K562 (cell line): ENCODE data around the gene SLC30A9. TPM values are rescaled to one million over a fixed set of nuclear protein-coding genes. Genes with fewer than 3 reads are reported as not detected.

Experiments
- ATAC-seq: fragments of 200-7000 bp; cut with Tn5 transposase; 3 replicates; pipeline ENCODE4 v1.9.1; 2020; ENCODE audit warnings: moderate library complexity
- BruUV-seq: library from RNA; stranded (reverse); fragments of 400-500 nt; replicated peaks from 2 replicates; lab custom pipeline; 2021; lab: Mats Ljungman, UMichigan
- CTCF ChIA-PET: fragments of 300-600 bp; formaldehyde crosslinking; extraction: SDS; loops from one replicate; lab custom pipeline; 2021; ENCODE audit warnings: low intra/inter-chr PET ratio; lab: Yijun Ruan, JAX
- POLR2A ChIA-PET: fragments of 300-600, 350-650 bp; sonication (Branson Sonifier 250); formaldehyde crosslinking; extraction: SDS; loops from one replicate; lab custom pipeline; 2021; ENCODE audit warnings: antibody characterized with exemption, inconsistent platforms; lab: Yijun Ruan, JAX
- DNase-seq, 4 experiments: peaks; one replicate each; pipeline versions ENCODE4 v3.0.0 to v3.0.0-alpha.2; 2011 to 2018; ENCODE audit warnings: low spot score in 3 of 4, mixed read lengths in 3 of 4; ENCODE audit errors: extremely low read depth in 1 of 4
- FAIRE-seq: peaks from 2 replicates; lab custom pipeline; 2011; peaks lifted over from hg19 to GRCh38; lab: Jason Lieb, UNC
- H2AFZ ChIP-seq: 2 replicates; pipeline ENCODE4 v1.6.0; 2011; ENCODE audit warnings: low read depth, low read length, control low read depth, inconsistent platforms
- H3K27ac ChIP-seq: fragments of 200-600 bp; 3 replicates; pipeline ENCODE4 v1.8.0; 2011; ENCODE audit warnings: low read depth, mild to moderate bottlenecking, control low read depth, inconsistent platforms, low read length, moderate library complexity, mixed read lengths; ENCODE audit errors: extremely low read depth
- H3K27me3 ChIP-seq, 2 experiments: fragments of 300-600 bp in 1 of 2; 2 replicates in 1 of 2; 3 replicates in 1 of 2; pipeline versions ENCODE4 v1.6.0 to v1.8.0; 2011; ENCODE audit warnings: inconsistent platforms in 2 of 2, low read length in 2 of 2, mild to moderate bottlenecking in 1 of 2, mixed read lengths in 1 of 2, moderate library complexity in 1 of 2; ENCODE audit not compliant: control insufficient read depth in 2 of 2, insufficient read depth in 2 of 2
- H3K36me3 ChIP-seq: fragments of 300-600 bp; 3 replicates; pipeline ENCODE4 v1.8.0; 2011; ENCODE audit warnings: mild to moderate bottlenecking, low read length, inconsistent platforms; ENCODE audit not compliant: control insufficient read depth, insufficient read depth
- H3K4me1 ChIP-seq, 2 experiments: fragments of 200-600 bp in 1 of 2; replicated peaks in 1 of 2; 2 replicates in 1 of 2; 3 replicates in 1 of 2; pipeline versions ENCODE4 v1.5.1 to v1.8.0; 2011; ENCODE audit warnings: inconsistent platforms in 2 of 2, low read length in 2 of 2, mild to moderate bottlenecking in 1 of 2, mixed read lengths in 1 of 2, moderate library complexity in 1 of 2; ENCODE audit not compliant: control insufficient read depth in 2 of 2, insufficient read depth in 2 of 2
- H3K4me2 ChIP-seq: 2 replicates; pipeline ENCODE4 v1.6.1; 2011; ENCODE audit warnings: low read length, control low read depth, inconsistent platforms, mixed read lengths; ENCODE audit not compliant: insufficient read depth
- H3K4me3 ChIP-seq: fragments of 200-600 bp; sonication (generic), shearing (Covaris generic); 2 replicates; pipeline ENCODE4 v1.5.1; 2016; ENCODE audit warnings: control low read depth, inconsistent platforms
- H3K79me2 ChIP-seq: fragments of 200-600 bp; 3 replicates; pipeline ENCODE4 v1.8.0; 2011; ENCODE audit warnings: low read length, inconsistent platforms; ENCODE audit not compliant: control insufficient read depth, insufficient read depth
- H3K9ac ChIP-seq, 2 experiments: 2 replicates each; pipeline versions ENCODE4 v1.6.0 to v1.6.1; 2011; ENCODE audit warnings: low read depth in 2 of 2, low read length in 2 of 2, control low read depth in 1 of 2, inconsistent platforms in 1 of 2, mild to moderate bottlenecking in 1 of 2, mixed read lengths in 1 of 2; ENCODE audit not compliant: insufficient read depth in 1 of 2
- H3K9me1 ChIP-seq: one replicate; pipeline ENCODE4 v1.6.0; 2011; ENCODE audit warnings: inconsistent platforms, mild to moderate bottlenecking, low read length, moderate library complexity; ENCODE audit not compliant: control insufficient read depth, insufficient read depth
- H3K9me3 ChIP-seq: replicated peaks from 2 replicates; pipeline ENCODE4 v1.5.1; 2011; ENCODE audit warnings: low read depth, low read length, inconsistent platforms; ENCODE audit not compliant: control insufficient read depth, insufficient read depth
- H4K20me1 ChIP-seq: replicated peaks from 2 replicates; pipeline ENCODE4 v1.6.1; 2011; ENCODE audit warnings: low read length, inconsistent platforms, mixed read lengths; ENCODE audit not compliant: control insufficient read depth, insufficient read depth
- ADNP ChIP-seq: fragments of 200-800 bp; sonication (Bioruptor generic); IDR thresholded peaks from 2 replicates; pipeline ENCODE4 v1.6.1; 2016; ENCODE audit warnings: missing genetic modification characterization, missing compliant biosample characterization
- CHD2 ChIP-seq: IDR thresholded peaks from 2 replicates; pipeline ENCODE4 v1.6.1; 2011; ENCODE audit warnings: low read depth, low read length
- HBP1 ChIP-seq: fragments of 450-650 bp; formaldehyde crosslinking; IDR thresholded peaks from 2 replicates; pipeline ENCODE4 v1.4.0; 2022; ENCODE audit warnings: missing genetic modification characterization
- HSF4 ChIP-seq: fragments of 250-450 bp; sonication (Bioruptor Pico); IDR thresholded peaks from 2 replicates; pipeline ENCODE4 v2.1.2; 2022; ENCODE audit warnings: mild to moderate bottlenecking, moderate library complexity, borderline replicate concordance
- NKRF ChIP-seq: fragments of 450-650 bp; IDR thresholded peaks from 2 replicates; pipeline ENCODE4 v1.6.1; 2016; ENCODE audit warnings: borderline replicate concordance
- RAD51 ChIP-seq: fragments of 450-650 bp; IDR thresholded peaks from 2 replicates; pipeline ENCODE4 v1.7.1; 2016; ENCODE audit warnings: low read depth, mild to moderate bottlenecking, borderline replicate concordance
- RBM15 ChIP-seq: fragments of 200-400 bp; formaldehyde crosslinking; IDR thresholded peaks from 2 replicates; pipeline ENCODE4 v1.6.1; 2018; ENCODE audit warnings: mild to moderate bottlenecking, low read length, moderate library complexity; ENCODE audit not compliant: insufficient read depth
- RFX5 ChIP-seq: IDR thresholded peaks from 2 replicates; pipeline ENCODE4 v1.6.1; 2011; ENCODE audit warnings: low read depth, mild to moderate bottlenecking, improper control_type of control experiment, low read length
- ZBTB8A ChIP-seq: fragments of 450-650 bp; IDR thresholded peaks from 2 replicates; pipeline ENCODE4 v1.6.1; 2018; ENCODE audit warnings: mild to moderate bottlenecking, moderate library complexity; ENCODE audit not compliant: partially characterized antibody
- ZNF274 ChIP-seq: IDR thresholded peaks from 2 replicates; pipeline ENCODE4 v1.6.1; 2011; ENCODE audit warnings: low read depth, mild to moderate bottlenecking, low read length, moderate library complexity, borderline replicate concordance
- WGBS: fragments of 100-300 bp; shearing (Covaris generic); methylation state at CpG from one replicate; pipeline ENCODE4 v1.1.6; 2016; ENCODE audit warnings: low coverage, mixed read lengths; ENCODE audit not compliant: insufficient coverage; ENCODE audit errors: missing lambda C conversion rate; 5-methylcytosine and 5-hydroxymethylcytosine counted together
- in situ Hi-C: fragments of 300-500 bp; cut with MboI; formaldehyde crosslinking; loops from 4 replicates; pipeline ENCODE4 v1.15.0; 2018; ENCODE audit warnings: inconsistent platforms, mixed read lengths
- intact Hi-C: fragments of 100-400 bp; cut with micrococcal nuclease; formaldehyde crosslinking; loops from 2 replicates; pipeline ENCODE4 v1.14.2; 2022
- polyA plus RNA-seq, 8 experiments: library from polyadenylated mRNA; depleted of rRNA in 4 of 8; stranded (reverse) in 5 of 8; unstranded in 3 of 8; fragments of >200 nt; fragmentation: Nextera tagmentation in 2 of 8; fragmentation: Illumina TruSeq in 1 of 8; extraction: Ambion mirVana in 2 of 8; extraction: Trizol in 1 of 8; gene quantifications; 2 replicates each; pipeline versions ENCODE4 v1.2.1 to v1.2.3, GENCODE V29; 2011 to 2014; ENCODE audit warnings: inconsistent platforms in 1 of 8, missing spikeins in 1 of 8
- total RNA-seq, 7 experiments: library from RNA; depleted of rRNA in 6 of 7; stranded (reverse); fragments of >200 nt in 6 of 7; fragmentation: Illumina TruSeq in 2 of 7; extraction: Trizol in 2 of 7; gene quantifications; 2 replicates each; pipeline versions ENCODE4 v1.2.1 to v1.2.3, GENCODE V29; 2011 to 2021; ENCODE audit warnings: low replicate concordance in 1 of 7
- TF ChIP-seq, protein P1 (sequence below): fragments of 250-450 bp; sonication (Bioruptor Pico); IDR thresholded peaks from 2 replicates; pipeline ENCODE4 v1.8.0; 2022; ENCODE audit warnings: moderate library complexity, mild to moderate bottlenecking, inconsistent platforms

Gene SLC30A9
- total and polyA plus RNA-seq, 9 of the 15 experiments (the other 6 are each of a cell fraction or from before 2014, with no cell fraction given): 14.7 to 73.5 (median 51.6) TPM

DNA sequence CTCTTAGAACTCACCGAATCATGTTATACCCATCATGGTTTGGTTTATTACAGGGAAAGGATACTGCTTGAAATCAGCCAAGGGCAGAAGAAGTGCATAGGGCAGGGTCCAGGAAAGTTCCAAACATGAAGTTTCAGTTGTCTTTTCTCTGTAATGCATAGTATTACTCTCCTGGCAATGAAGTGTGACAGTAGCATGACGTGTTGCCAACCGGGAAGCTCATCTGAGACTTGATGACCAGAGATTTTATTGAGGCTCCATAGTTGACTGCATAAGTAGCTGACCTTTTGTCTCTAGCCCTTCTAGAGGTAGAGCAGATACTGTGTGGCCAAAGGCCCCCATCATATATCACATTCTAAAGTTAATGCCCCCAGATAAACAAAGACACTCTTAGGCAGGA is 90.0 kb downstream of the SLC30A9 start:
- H3K4me3 ChIP-seq: no peak overlapping the region
- H3K4me1 ChIP-seq: no peaks in the 10 kb centered on the region
- in situ Hi-C loops (no loop called here), intact Hi-C loops (no loop called here)
- H2AFZ ChIP-seq: no peak overlapping the region
- H3K4me2 ChIP-seq: no peak overlapping the region
- H3K9me1 ChIP-seq: no peaks in the 10 kb centered on the region
- no peaks in the 10 kb centered on the region for H4K20me1 ChIP-seq
- ATAC-seq (no peak), DNase-seq (no peak), FAIRE-seq (no peak)
- WGBS: 92% methylated on average over 3 of the region's 3 CpGs
- no peaks in the 10 kb centered on the region for H3K27me3 ChIP-seq
- TF ChIP-seq HSF4 (CRISPR knock-in tag) (no peak), RAD51 (no peak), RFX5 (no peak), NKRF (no peak), RBM15 (no peak), CHD2 (no peak), HBP1 (CRISPR knock-in tag) (no peak), ZBTB8A (no peak), ADNP (tag) (no peak), ZNF274 (no peak)
- TF ChIP-seq, protein P1, sequence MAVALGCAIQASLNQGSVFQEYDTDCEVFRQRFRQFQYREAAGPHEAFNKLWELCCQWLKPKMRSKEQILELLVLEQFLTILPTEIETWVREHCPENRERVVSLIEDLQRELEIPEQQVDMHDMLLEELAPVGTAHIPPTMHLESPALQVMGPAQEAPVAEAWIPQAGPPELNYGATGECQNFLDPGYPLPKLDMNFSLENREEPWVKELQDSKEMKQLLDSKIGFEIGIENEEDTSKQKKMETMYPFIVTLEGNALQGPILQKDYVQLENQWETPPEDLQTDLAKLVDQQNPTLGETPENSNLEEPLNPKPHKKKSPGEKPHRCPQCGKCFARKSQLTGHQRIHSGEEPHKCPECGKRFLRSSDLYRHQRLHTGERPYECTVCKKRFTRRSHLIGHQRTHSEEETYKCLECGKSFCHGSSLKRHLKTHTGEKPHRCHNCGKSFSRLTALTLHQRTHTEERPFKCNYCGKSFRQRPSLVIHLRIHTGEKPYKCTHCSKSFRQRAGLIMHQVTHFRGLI (CRISPR knock-in tag): no peak
- H3K27ac ChIP-seq: no peak overlapping the region
- ChIA-PET CTCF (no interaction called here), POLR2A (no interaction called here)
- H3K9me3 ChIP-seq: no peaks in the 10 kb centered on the region
- no peak overlapping the region for H3K9ac ChIP-seq
- BruUV-seq: no TSS peak
- H3K36me3 ChIP-seq: peaks cover 16% of the 10 kb centered on the region
- no peaks in the 10 kb centered on the region for H3K79me2 ChIP-seq
